ENCODE measurements around the gene MYF6. TPM values are rescaled to one million over a fixed set of nuclear protein-coding genes. Genes with fewer than 3 reads are reported as not detected.

Gene MYF6
- total and polyA plus RNA-seq, 2 donors (not counting 1 experiment from before 2014, with no cell fraction given) = not detected

DNA sequence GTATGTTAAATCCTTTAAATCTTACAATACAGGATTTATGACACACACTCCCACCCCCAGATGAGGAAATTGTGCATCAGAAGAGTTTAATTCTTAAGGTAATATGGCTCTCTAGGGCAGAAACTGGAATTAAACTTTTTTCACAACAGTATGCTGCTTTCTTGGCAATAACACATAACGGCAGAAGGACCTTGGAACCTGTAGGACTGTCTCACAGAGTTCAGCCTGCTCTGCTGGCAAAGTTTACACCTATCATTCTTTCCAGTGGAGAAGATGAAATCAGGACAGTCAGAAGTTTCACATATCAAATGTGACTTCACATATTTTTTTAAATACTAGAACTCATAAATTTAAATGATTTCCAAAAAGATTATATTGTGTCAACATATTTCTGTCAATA lies 30.6 kb upstream of the MYF6 start:
- H3K9me3 ChIP-seq (ENCODE audit: control extremely low read depth in 1 of 3, control insufficient read depth in 2 of 3, insufficient read depth in 1 of 3, low read length in 2 of 3) = no peaks in the 10 kb centered on the region
- H3K27me3 ChIP-seq (replicated peaks in 1 of 4; ENCODE audit: control extremely low read depth in 1 of 4, control insufficient read depth in 3 of 4, insufficient read depth in 4 of 4, low read length in 3 of 4) = no peaks in the 10 kb centered on the region
- ChIA-PET POLR2A (no interaction called here), CTCF (no interaction called here)
- H3K4me3 ChIP-seq (ENCODE audit: control extremely low read depth in 1 of 5, extremely low read depth in 1 of 5, insufficient read depth in 1 of 5, low read depth in 2 of 5, low read length in 4 of 5) = no peak overlapping the region
- no peak overlapping the region for H3K4me2 ChIP-seq (replicated peaks; ENCODE audit: low read depth, low read length, poor library complexity, severe bottlenecking)
- intact Hi-C loops (cut with micrococcal nuclease) = no loop called here
- no peak for ATAC-seq (ENCODE audit: low read depth)
- no peaks in the 10 kb centered on the region for H3K79me2 ChIP-seq (ENCODE audit: control insufficient read depth, insufficient read depth, low read length)
- Mint-ChIP-seq H3K9me3 (ENCODE audit: insufficient read depth) (no peaks in the 10 kb centered on the region), H3K4me3 (no peak overlapping the region), H3K27me3 (no peaks in the 10 kb centered on the region), H3K27ac (no peak overlapping the region), H3K4me1 (no peaks in the 10 kb centered on the region)
- H3K9ac ChIP-seq (ENCODE audit: low read length) = no peak overlapping the region
- H3K36me3 ChIP-seq (replicated peaks in 1 of 2; ENCODE audit: control extremely low read depth in 1 of 2, control insufficient read depth in 1 of 2, extremely low read depth in 1 of 2, insufficient read depth in 2 of 2, low read length in 1 of 2) = no peaks in the 10 kb centered on the region
- 100% methylated on average over 1 of the region's 1 CpG for WGBS (ENCODE audit: insufficient coverage)
- no peak overlapping the region for H3K27ac ChIP-seq (ENCODE audit: low read length in 2 of 2)
- TF ChIP-seq, protein P1, sequence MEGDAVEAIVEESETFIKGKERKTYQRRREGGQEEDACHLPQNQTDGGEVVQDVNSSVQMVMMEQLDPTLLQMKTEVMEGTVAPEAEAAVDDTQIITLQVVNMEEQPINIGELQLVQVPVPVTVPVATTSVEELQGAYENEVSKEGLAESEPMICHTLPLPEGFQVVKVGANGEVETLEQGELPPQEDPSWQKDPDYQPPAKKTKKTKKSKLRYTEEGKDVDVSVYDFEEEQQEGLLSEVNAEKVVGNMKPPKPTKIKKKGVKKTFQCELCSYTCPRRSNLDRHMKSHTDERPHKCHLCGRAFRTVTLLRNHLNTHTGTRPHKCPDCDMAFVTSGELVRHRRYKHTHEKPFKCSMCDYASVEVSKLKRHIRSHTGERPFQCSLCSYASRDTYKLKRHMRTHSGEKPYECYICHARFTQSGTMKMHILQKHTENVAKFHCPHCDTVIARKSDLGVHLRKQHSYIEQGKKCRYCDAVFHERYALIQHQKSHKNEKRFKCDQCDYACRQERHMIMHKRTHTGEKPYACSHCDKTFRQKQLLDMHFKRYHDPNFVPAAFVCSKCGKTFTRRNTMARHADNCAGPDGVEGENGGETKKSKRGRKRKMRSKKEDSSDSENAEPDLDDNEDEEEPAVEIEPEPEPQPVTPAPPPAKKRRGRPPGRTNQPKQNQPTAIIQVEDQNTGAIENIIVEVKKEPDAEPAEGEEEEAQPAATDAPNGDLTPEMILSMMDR (IDR thresholded peaks at IDR 0.05) = no peak
- no peak for TF ChIP-seq EZH2 (IDR thresholded peaks at IDR 0.05; ENCODE audit: borderline replicate concordance, insufficient read depth, low read depth, low read length, poor library complexity, severe bottlenecking)
- DNase-seq = no peak
- H3K4me1 ChIP-seq (ENCODE audit: control insufficient read depth in 2 of 2, insufficient read depth in 2 of 2, low read length in 2 of 2) = no peaks in the 10 kb centered on the region
- no peak overlapping the region for H2AFZ ChIP-seq (ENCODE audit: insufficient read depth, low read depth, low read length, poor library complexity, severe bottlenecking)
- no peaks in the 10 kb centered on the region for H4K20me1 ChIP-seq (ENCODE audit: control insufficient read depth, insufficient read depth, low read length, poor library complexity, severe bottlenecking)

DNA sequence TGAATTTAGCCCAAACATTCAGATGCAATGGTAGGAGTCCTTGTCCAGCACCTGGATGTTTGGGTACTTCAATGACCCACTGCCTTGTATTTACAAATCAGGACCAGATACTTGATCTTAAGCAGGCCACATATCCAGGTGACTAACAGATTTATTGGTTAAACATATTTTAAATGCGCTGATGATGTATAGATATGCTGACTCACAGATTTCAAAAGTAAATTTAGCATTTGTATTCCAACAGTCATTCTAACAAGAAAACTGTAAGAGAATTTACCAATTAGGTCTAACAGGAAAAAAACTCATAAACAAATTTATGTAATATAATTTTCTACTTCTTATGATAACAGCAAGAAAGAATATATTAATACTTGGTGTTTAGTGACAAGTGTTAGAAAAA lies 29.4 kb upstream of the MYF6 start:
- POLR2A ChIA-PET = no interaction called here
- no peak overlapping the region for H3K9ac ChIP-seq (ENCODE audit: low read length)
- CTCF ChIA-PET = no interaction called here

More for the DNA sequence above, 29.4 kb upstream of the MYF6 start:
- Histone ChIP-seq H3K36me3 (replicated peaks in 1 of 2; ENCODE audit: control extremely low read depth in 1 of 2, control insufficient read depth in 1 of 2, extremely low read depth in 1 of 2, insufficient read depth in 2 of 2, low read length in 1 of 2) (no peaks in the 10 kb centered on the region), H2AFZ (ENCODE audit: insufficient read depth, low read depth, low read length, poor library complexity, severe bottlenecking) (no peak overlapping the region), H3K4me2 (replicated peaks; ENCODE audit: low read depth, low read length, poor library complexity, severe bottlenecking) (no peak overlapping the region), H3K4me3 (ENCODE audit: control extremely low read depth in 1 of 5, extremely low read depth in 1 of 5, insufficient read depth in 1 of 5, low read depth in 2 of 5, low read length in 4 of 5) (no peak overlapping the region), H3K9me3 (ENCODE audit: control extremely low read depth in 1 of 3, control insufficient read depth in 2 of 3, insufficient read depth in 1 of 3, low read length in 2 of 3) (no peaks in the 10 kb centered on the region), H3K4me1 (ENCODE audit: control insufficient read depth in 2 of 2, insufficient read depth in 2 of 2, low read length in 2 of 2) (no peaks in the 10 kb centered on the region), H3K79me2 (ENCODE audit: control insufficient read depth, insufficient read depth, low read length) (no peaks in the 10 kb centered on the region), H3K27me3 (replicated peaks in 1 of 4; ENCODE audit: control extremely low read depth in 1 of 4, control insufficient read depth in 3 of 4, insufficient read depth in 4 of 4, low read length in 3 of 4) (no peaks in the 10 kb centered on the region), H3K27ac (ENCODE audit: low read length in 2 of 2) (no peak overlapping the region), H4K20me1 (ENCODE audit: control insufficient read depth, insufficient read depth, low read length, poor library complexity, severe bottlenecking) (no peaks in the 10 kb centered on the region)
- no peak for ATAC-seq (ENCODE audit: low read depth)
- DNase-seq = no peak
- Mint-ChIP-seq H3K27me3 (no peaks in the 10 kb centered on the region), H3K4me1 (no peaks in the 10 kb centered on the region), H3K9me3 (ENCODE audit: insufficient read depth) (no peaks in the 10 kb centered on the region), H3K27ac (no peak overlapping the region), H3K4me3 (no peak overlapping the region)
- no CpG with 5 or more reads among the region's 1 CpG for WGBS (ENCODE audit: insufficient coverage)
- no peak for TF ChIP-seq EZH2 (IDR thresholded peaks at IDR 0.05; ENCODE audit: borderline replicate concordance, insufficient read depth, low read depth, low read length, poor library complexity, severe bottlenecking)
- TF ChIP-seq, protein P1 (IDR thresholded peaks at IDR 0.05) = no peak
- intact Hi-C loops (cut with micrococcal nuclease) = no loop called here

Data from B cell (primary cell).